ENCODE data around the gene CYP19A1.
"Not testable (repeated sequence)": the region's sequence is repeated elsewhere in the genome, so short reads cannot be mapped to it uniquely, and the experiment has no call there.

Gene CYP19A1

DNA sequence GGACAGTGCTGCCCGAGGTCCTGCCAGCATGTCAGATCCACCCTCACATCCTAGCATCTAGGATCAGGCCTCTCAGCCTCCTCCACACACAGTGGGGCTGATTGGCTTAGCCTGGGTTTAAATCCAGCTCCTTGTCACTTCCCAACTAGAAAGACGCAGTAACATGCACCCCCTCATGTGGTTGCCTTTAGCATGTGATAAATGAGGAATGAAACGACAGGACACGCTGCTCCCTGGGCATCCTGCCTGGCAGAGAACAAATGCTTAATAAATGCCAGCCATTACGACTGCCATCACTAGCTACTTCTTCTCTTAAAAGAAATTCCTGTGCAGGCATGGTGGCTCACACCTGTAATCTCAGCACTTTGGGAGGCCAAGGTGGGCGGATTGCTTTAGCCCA is 149.6 kb downstream of the CYP19A1 start:
- in situ Hi-C loops (cut with MboI; ENCODE audit: low sequenced_read_pairs): not testable (repeated sequence)

DNA sequence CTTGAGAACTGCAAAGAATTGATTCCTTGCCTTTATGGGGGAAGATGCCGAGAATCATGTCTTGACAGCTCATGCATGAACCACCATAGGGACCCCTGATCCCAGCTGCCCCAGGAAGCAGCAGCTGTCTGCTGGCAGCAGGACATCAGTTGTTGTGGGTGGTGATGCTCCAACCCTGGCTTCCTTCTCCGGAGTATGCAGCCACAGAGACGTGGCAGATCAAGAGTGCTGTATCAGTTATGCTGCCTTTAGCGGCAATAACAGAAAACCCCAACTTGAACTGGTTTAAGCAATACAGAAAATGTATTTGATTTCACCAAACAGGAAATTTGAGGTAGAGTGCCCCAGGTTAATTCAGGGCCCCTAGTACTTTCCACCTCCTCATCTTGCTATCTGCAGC is 151.5 kb downstream of the CYP19A1 start:
- in situ Hi-C loops (cut with MboI; ENCODE audit: low sequenced_read_pairs): no loop called here

DNA sequence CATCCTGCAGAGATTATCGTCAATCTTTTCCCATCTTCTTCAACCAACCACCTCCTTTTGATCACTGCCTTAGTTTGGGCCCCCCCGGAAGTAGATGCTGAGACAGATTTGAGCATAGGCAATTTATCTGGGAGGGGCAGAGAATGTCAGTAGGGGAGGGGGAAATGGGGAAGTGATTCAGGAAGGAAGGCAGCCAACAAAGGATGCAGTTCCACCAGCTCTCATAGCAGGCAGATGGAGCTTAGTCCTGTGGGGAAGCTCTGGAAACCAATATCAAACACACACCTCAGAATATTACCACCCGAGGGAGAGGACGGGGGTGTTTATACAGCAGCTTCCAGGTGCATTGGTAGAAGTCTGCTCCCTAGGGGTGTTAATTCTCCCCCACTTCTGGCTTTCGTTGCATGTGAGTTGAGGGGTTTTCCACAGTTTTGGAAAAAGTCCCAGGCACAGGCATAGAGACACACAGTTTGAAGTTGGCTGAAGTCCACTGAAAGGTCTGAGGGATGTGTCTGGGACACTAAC is 152.2 kb downstream of the CYP19A1 start:
- in situ Hi-C loops (cut with MboI; ENCODE audit: low sequenced_read_pairs): no loop called here

DNA sequence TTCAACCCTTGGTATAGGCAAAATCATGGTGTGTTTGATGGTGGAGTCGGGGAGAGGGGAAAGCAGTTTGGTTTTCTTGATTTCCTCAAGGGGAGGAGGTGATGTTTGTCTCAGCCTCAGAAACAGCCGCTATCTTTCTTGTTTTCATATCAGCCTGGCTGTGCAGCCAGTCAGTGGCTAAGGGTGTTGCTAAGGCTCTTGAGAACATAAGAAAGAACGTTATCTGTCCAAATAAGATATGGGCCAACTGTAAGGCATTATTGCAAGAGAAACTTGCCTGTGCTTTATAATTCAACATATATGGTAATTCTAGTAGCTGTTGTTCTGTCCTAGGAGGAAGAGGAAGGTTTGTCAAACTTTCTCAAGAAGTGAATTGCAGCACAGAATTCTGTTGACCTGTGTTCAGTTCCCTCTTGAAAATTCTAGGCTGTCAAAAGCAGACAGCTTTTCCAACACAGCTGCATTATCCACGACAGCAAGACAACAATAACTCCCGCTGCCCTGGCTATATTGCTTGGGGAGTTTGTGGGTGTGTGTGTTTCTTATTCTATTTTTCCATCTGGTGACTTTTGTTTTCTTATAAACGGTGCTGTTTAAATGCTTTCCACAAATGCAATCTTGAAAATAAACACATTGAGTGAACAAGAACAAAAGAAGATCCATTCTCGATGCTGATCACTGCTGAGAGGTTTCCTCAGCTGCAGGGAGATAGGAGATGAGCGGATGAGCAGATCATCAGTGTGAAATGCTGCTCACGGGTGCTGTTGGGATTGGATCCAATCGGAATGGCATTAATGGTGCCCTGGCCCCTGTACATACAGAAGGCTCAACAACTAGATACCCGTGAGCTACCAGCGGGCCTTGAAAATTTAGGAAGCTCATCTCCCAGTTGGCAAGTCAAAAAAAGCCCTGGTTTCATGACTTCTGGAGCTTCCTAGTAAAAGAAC is 152.9 kb downstream of the CYP19A1 start:
- in situ Hi-C loops (cut with MboI; ENCODE audit: low sequenced_read_pairs): no loop called here

DNA sequence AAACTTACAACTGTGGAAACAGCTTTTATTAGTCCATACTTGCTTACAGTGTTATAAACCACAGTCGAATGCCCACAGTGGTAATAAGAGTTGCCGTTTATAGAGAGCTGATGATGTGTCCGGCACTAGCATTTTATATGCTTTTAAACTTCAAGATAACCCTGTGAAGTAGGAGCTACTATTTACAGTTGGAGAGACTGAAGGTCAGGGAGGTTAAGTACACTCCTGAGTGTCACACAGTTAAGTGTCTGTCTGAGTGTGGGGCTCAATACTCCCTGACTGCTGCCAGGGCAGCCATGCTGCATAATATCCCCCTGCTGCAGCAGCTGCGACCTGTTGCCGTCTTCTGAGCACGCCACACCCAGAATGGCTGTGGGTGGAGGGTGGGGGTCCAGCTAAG is 153.8 kb downstream of the CYP19A1 start:
- in situ Hi-C loops (cut with MboI; ENCODE audit: low sequenced_read_pairs): no loop called here

DNA sequence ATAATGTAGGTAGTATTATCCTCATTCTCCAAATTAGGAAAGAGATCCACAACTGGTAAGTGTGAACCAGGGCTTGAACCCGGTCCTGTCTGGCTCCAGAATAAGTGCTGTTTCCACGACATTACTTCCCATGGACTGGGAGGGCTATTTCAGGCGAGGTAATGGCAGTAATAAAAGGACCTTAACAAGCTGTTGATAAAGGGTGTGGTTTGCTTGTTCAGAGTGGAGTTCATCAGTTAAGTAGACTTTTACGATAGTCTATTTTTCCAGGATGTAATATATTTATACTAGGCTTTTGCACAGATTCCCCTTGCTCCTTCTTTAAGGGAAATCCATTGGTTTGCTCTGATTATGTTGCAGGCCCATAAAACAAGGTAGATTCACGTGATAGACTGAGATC is 155.3 kb downstream of the CYP19A1 start:
- in situ Hi-C loops (cut with MboI; ENCODE audit: low sequenced_read_pairs): no loop called here

DNA sequence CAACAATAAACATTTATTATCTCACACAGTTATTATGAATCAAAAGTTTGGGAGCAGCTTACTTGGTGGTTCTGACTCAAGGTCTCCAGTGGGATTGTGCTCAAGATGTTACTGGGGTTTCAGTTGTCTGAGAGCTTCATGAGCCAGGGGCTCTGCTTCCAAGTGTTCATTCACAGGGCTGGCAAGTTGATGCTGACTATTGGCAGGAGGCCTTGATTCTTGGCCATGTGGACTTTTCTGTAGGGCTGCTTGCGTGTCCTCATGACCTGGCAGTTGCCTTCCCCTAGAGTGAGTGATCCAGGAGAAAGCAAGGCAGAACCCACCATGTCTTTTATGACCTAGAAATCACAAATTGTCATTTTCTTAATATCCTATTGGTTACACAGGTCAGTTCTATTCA is 156.5 kb downstream of the CYP19A1 start:
- in situ Hi-C loops (cut with MboI; ENCODE audit: low sequenced_read_pairs): no loop called here

DNA sequence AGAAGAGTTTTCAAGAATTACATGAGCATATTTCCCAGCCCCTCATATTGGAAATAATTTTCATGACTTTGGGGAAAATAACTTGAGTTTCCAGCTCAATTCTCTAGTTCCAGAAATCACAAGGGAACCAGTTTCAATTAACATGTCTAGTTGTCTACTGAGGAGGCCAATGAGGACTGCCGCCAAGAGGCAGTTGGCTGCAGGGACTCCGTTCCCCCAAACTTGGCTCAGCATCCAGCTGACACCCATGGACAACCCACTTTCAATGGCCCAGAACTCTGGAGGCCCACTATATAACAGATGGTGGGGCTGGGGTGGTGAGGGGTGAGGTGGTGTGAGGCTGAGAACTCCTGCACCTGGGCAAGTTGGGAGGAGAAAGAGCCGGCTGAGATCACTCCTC is 157.2 kb downstream of the CYP19A1 start:
- in situ Hi-C loops (cut with MboI; ENCODE audit: low sequenced_read_pairs): no loop called here

DNA sequence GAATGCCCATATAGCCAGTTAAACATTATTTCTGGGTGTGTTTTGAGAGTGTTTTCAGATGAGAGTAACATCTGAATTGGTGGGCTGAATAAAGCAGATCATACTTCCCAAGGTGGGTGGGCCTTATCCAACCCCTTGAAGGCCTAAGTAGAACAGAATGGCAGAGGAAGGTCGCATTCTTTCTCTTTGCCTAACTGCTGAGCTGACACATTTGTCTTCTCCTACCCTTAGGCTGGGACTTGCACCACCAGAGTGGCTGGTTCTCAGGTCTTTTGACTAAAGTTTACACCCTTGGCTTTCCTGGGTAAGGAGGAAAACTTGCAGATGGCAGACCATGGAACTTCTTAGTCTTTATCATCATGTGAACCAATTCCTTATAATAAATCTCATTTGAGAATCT is 157.9 kb downstream of the CYP19A1 start:
- in situ Hi-C loops (cut with MboI; ENCODE audit: low sequenced_read_pairs): no loop called here

DNA sequence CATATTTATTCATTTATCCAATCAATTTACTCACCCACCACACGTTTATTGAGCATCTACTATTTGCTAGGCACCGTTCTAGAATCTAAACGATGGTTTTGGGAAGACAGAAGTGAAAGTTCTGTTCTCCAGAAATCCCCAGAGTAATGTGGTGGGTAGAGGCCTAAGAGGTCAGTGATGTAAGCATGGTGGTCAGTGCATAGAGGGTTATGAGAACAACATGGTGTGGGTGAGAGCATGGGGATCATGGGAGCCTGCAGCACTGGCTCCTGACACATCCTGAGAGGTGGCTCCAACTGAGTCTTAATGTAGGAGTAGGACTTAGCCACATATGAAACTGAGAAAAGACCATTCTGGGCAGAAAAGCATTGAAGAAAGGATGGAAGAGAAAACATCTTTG is 158.4 kb downstream of the CYP19A1 start:
- in situ Hi-C loops (cut with MboI; ENCODE audit: low sequenced_read_pairs): no loop called here

DNA sequence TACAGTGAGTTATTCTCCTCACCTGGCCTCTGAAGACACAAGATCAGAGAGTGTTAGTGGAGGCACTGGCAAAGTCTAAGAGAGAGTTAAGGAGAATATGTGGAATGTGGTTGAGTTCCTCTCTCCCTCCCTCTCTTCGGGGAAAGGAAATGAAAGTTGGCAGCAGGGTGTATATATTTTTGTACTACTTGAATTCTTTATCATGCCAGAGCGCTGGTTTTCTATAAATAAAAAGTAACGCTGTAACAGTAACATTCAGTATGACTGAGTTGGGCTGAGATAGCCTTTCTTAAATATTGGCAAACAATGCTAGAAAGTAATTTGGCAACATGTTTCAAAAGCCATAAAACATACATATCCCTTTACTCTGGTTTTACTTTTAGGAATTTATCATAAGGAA is 166.2 kb downstream of the CYP19A1 start:
- in situ Hi-C loops (cut with MboI; ENCODE audit: low sequenced_read_pairs): no loop called here

DNA sequence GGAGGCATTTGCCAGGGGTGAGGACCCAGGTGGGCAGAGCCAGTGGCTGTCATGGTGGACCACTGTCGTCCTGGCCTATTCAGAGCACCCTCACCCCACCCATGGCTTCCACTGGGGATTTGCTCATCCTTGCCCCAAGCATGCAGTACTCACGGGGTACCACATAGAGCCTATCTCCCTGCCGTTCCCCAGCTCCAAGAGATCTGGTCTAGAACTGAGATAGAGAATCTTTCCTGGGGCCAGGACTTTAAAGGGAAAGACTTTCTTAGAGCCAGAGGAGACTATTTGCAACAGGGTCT is 166.8 kb downstream of the CYP19A1 start:
- in situ Hi-C loops (cut with MboI; ENCODE audit: low sequenced_read_pairs): no loop called here

DNA sequence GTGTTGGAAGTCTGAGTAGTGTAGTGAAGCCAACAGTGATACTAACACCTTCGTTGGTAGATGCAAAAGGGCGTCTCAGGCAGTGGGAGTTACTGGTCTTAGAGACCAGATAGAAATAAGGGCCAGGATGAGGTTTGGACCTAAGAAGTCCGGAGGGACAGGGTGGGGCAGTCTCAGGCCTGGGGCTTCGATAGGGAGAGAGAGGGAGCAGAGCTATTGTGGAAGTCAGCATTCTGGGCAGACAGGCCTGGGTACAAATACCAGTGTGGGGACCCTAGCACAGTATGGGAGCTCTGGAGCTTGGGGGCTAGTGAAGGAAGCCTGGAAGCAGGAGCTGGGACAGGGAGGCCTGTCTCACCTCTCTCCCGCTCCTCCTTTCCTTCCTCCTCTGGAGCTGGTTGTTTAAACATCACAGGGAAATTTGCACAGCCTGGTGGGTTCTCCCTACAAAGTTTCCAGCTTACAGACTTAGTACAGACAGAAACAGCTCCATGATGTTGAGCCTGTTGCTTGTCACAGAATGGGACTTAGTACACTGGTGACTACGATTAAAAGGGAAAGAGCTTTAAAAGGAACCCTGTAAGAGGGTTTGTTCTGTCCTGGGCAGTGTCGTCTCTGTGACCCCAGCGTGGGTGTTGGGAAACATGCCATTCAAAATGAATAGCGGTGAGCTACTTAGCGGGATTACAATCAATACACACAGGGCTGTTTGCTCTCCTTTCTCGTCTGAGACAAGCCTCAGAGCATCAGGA is 167.3 kb downstream of the CYP19A1 start:
- in situ Hi-C loops (cut with MboI; ENCODE audit: low sequenced_read_pairs): no loop called here

DNA sequence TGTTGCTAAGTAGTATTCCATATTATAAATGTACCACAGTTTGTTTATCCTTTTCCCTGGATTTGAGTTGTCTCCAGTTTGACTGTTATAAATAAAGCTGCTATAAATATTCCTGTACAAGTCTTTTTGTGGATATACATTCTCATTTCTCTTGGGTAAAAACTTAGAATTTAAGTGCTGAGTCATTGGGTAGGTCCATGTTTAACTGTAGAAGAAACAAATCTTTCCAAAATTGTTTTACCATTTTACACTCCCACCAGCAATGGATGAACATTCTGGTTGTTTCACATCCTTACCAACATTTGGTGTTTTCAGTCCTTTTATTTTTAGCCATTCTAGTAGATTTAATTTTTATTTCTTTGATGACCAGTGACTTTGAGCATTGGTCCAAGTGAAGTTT is 169.7 kb downstream of the CYP19A1 start:
- in situ Hi-C loops (cut with MboI; ENCODE audit: low sequenced_read_pairs): no loop called here

DNA sequence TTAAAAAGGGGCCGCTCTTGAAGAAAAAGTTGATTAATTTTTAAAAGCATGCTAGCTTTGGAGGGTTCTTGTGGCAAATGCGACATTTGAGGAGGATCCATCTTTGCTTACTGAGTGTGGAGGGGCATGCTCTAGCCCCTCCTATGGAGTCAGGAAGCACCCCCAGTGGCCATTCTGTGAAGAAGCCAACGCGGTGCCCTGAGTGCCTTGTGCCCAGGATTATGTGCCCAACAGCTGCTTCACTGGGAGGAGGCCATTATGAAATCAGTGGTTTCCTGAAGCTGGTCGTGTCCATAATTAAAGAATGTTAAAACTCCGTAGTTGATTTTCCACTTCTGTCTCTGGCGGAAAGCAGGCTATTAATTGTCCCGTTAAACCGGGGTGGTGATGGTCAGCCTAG is 174.6 kb downstream of the CYP19A1 start:
- in situ Hi-C loops (cut with MboI; ENCODE audit: low sequenced_read_pairs): no loop called here

DNA sequence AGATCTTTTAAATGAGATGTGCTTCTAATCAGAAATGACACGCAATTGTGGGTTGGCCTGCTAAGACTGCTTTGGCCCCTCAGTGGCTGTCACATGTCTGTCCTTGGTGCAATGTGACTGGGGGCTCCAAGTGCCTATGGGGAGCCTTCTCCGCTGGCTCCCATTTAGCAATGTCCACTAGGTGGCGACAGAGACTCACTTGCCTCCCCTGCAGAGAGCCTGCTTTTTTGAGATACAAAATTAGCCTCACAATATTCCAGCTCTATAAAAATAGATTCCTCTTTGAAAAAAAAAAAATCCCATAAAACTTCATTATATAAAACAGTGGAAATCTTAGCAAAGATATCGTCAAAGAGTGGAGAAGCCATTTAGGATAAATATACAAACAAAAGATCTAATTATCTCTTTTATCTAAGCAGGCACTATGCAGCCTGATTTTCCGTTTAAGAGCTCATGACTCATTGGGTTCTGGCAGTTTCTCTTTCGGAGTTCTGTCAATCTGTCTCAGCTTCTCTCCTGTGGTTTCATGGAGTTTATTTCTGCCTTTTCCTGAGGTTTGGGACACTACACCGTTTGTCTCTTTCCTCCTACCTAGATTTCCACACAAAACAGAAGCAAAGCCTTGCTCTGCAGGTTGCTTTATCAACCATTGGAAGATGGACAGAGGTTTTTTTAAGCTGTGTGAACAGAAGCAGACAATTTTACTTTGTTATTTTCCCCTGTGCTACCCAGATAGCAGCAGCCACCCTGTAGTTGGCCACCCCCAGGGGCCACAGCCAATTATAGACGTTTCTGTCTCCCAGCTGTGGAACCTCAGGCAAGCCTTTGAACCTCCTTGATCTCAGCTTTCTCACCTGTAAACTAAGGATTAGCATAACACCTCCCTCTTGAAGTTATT is 175.3 kb downstream of the CYP19A1 start:
- in situ Hi-C loops (cut with MboI; ENCODE audit: low sequenced_read_pairs): no loop called here

DNA sequence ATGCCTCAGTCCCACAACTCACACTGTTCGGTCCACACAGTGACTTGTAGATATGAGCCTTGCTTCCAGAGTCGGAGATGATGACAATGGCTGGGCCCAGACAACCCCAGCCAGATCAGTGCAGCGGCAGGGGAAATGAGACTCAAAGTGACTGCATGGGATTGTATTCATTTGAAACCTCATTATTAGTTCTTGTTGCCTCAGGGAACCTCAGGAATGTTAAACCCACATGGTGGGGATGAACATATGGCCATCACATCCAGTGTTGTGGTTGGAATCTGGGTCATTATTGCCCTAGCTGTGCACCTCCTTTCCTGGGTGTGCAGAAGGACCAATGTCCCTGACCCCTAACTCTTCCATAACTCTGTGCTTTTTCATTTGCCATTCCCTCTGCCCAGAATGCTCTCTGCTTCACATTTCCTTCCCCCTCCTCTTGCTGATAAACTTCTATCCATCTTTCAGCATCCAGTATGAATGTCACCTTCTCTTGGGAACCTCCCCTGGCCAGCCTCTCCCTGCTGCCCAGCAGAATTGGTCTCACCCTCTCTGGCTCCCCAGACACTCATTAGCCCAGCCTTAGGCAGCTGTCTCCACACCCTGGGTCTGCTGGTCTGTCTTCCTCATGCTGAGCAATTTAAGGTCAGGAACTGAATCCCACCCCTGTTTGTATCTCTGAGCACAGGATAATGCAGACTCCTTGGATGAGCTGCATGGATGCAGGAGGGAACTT is 176.7 kb downstream of the CYP19A1 start:
- in situ Hi-C loops (cut with MboI; ENCODE audit: low sequenced_read_pairs): no loop called here

DNA sequence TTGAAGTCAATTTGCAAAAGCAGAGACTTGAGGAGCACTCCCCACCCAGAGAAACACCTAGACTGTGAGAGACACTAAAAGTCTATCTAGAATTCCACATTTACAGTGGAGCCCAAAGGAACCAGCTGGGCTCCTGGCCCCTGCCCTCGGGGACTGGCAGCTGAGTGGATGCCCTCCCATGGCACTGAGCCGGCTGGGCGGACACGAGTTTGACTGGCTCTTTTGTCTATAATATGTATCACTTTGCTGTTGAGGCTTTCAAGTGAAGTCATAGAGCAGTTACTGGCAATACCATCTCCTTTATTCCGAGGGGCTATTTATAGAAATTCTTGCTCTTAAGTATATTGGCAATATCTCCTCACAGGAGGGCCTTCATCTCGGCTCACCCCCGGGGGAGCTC is 177.9 kb downstream of the CYP19A1 start:
- in situ Hi-C loops (cut with MboI; ENCODE audit: low sequenced_read_pairs): no loop called here
